ENCODE results near the gene FBXL16.

FBXL16 gene

GRCh38 chr16:645852-646678, 59.5 kb downstream of the FBXL16 start:
- H3K9ac ChIP-seq, result no peak overlapping the region
- H3K36me3 ChIP-seq (ENCODE audit: control insufficient read depth, insufficient read depth, low read length), result no peaks in the 10 kb centered on the region
- H3K27me3 ChIP-seq (ENCODE audit: control insufficient read depth, insufficient read depth, low read length), result no peaks in the 10 kb centered on the region
- H3K4me1 ChIP-seq, result peaks cover 46% of the 10 kb centered on the region
- no peak for TF ChIP-seq CTCF (IDR thresholded peaks at IDR 0.05)
- H2AFZ ChIP-seq, result no peak overlapping the region
- no peak overlapping the region for H3K4me2 ChIP-seq (ENCODE audit: low read length)
- H3K27ac ChIP-seq, result peak overlapping the region; percentile 17
- H3K79me2 ChIP-seq, result peaks cover 34% of the 10 kb centered on the region
- no peak overlapping the region for H3K4me3 ChIP-seq (ENCODE audit: low read depth, low read length)
- H3K9me3 ChIP-seq (ENCODE audit: control insufficient read depth, low read length), result no peaks in the 10 kb centered on the region

GRCh38 chr16:644556-644955, 61.0 kb downstream of the FBXL16 start:
- H3K9me3 ChIP-seq (ENCODE audit: control insufficient read depth, low read length), result no peaks in the 10 kb centered on the region
- peaks cover 42% of the 10 kb centered on the region for H3K4me1 ChIP-seq
- no peaks in the 10 kb centered on the region for H3K36me3 ChIP-seq (ENCODE audit: control insufficient read depth, insufficient read depth, low read length)
- no peak overlapping the region for H3K9ac ChIP-seq
- no peak for TF ChIP-seq CTCF (IDR thresholded peaks at IDR 0.05)
- no peak overlapping the region for H2AFZ ChIP-seq
- no peak overlapping the region for H3K4me3 ChIP-seq (ENCODE audit: low read depth, low read length)
- no peak overlapping the region for H3K4me2 ChIP-seq (ENCODE audit: low read length)
- peaks cover 34% of the 10 kb centered on the region for H3K79me2 ChIP-seq
- H3K27ac ChIP-seq, result no peak overlapping the region
- H3K27me3 ChIP-seq (ENCODE audit: control insufficient read depth, insufficient read depth, low read length), result no peaks in the 10 kb centered on the region

- Histone ChIP-seq H3K4me2 (ENCODE audit: low read length) (peak overlapping the region; percentile 83), H3K9ac (no peak overlapping the region), H3K36me3 (ENCODE audit: control insufficient read depth, insufficient read depth, low read length) (no peaks in the 10 kb centered on the region), H3K27ac (peak overlapping the region; percentile 85), H2AFZ (no peak overlapping the region), H3K4me1 (peaks cover 36% of the 10 kb centered on the region), H3K9me3 (ENCODE audit: control insufficient read depth, low read length) (no peaks in the 10 kb centered on the region), H3K27me3 (ENCODE audit: control insufficient read depth, insufficient read depth, low read length) (no peaks in the 10 kb centered on the region), H3K79me2 (peaks cover 34% of the 10 kb centered on the region), H3K4me3 (ENCODE audit: low read depth, low read length) (peak overlapping the region; percentile 83)
- TF ChIP-seq CTCF (IDR thresholded peaks at IDR 0.05), result no peak
Observed at GRCh38 chr16:643050-643368, 62.6 kb downstream of the FBXL16 start.

All from parathyroid adenoma (tissue), 2 donors.